ELF-1 (cell line): ENCODE measurements around the gene SAPCD1.
"Not testable (repeated sequence)": the region's sequence is repeated elsewhere in the genome, so short reads cannot be mapped to it uniquely, and the experiment has no call there.

ENCODE experiments used
- DNase-seq: peaks from one replicate; pipeline ENCODE4 v3.0.0-alpha.2; 2016; ENCODE audit warnings: low read depth, low spot score

SAPCD1 gene

DNA sequence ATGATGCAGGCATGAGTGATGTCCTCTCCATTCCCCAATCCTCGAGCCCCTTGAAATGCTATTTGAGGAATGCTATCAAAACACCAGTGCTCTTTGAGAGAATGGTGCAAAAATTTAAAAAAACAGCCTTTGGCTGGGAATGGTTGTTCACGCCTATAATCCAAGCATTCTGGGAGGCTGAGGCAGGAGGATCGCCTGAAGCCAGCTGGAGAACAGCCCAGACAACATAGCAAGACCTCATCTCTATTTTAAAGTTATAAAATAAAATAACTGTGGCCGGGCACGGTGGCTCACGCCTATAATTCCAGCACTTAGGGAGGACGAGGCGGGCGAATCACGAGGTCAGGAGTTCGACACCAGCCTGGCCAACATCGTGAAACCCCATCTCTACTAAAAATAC, 37.3 kb downstream of the SAPCD1 start:
- DNase-seq: no peak

DNA sequence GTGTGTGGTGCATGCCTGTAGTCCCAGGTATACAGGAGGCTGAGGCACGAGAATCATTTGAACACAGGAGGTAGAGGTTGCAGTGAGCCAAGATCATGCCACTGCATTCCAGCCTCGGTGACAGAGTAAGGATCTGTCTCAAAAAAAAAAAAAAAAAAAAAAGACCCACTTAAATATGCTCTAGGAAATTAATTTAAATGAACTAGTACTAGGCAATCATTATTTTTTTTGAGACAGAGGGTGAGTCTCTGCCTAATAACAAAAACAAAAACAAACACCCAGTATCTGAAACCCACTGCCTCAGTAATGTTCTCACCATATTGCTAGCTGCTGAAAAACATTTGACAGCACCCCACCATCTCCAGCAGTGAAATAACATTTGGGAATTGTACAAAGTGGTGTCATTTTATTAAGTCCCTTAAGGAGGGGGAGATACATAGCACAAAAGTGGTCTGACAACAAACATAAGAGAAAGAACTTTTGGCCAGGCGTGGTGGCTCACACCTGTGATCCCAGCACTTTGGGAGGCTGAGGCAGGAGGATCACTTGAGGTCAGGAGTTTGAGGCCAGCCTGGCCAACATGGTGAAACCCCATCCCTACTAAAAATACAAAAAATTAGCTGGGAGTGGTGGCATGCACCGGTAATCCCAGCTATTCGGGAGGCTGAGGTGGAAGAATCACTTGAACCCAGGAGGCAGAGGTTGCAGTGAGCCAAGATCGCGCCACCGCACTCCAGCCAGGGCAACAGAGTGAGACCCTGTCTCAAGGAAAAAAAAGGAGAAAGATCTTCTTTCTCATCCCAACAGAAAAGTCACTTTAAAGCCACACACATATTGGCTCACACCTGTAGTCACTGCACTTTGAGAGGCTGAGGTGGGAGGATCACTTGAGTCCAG, 38.8 kb downstream of the SAPCD1 start:
- DNase-seq: not testable (repeated sequence)

DNA sequence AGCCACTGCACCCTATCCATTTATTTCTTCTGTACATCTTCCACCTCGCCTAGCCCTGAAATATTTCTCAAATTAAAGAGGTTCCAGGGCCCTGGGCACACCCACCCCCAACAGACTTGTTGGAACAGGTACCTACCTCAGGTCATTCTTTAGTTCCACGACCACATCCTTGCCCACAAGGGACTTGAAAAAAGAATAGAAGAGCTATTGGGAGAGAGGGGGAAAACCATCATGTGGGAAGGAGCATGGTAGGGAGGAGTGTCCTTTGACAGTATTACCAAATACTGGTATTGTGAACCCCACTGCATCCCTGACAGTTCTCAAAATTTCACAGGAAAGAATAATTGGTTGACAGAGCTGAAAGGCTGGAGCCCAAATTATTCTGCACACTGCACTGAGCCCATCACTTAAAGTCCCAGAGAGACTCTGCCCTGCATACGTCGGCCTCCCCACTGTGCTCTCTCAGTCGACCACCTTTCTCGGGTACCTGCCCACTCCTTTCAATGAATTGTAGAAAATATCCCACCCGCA, 43.5 kb downstream of the SAPCD1 start:
- no peak for DNase-seq

DNA sequence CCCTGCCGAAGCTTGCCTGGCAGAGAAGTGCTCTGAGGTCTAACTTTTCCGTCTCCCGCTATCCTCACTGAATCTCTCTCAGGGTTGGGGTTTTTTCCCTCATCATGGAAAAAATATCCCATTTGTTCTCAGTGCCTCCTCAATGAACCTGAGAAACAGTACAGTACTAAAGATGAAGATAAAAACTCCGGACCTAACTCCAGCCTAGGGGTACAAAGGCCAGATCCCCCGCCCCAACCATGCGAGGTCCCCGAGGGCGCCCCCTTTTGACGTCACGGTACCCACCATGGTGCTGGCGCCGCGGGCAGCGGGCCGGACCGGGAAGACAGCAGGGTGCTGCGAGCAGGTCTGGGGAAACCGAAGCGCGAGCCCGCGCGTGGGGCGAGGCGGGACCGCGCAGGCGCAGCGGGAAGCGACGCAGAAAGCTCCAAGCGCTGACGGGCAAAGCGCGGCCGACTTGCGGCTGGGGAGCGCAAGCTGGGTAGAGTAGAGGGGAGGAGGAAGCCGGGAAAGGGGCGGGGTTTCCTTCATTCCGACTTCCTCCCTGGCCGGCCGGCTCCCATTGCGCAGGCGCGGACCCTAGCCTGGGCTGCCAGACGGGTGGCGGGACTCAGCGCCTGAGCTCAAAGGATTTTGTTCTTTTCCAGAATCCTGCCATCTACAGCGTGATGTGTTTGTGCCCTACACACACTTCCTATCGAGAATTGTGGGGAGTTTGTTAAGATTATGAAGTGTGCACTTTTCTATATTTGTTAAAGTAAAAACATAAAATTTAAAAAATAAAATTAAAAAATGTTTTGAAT, 44.2 kb downstream of the SAPCD1 start, which contains the start of gene LSM2:
LSM2 (minus strand) TSS at position 497 of the 803 bp plus-strand sequence; CDS start at position 288, 209 bp downstream.
- DNase-seq: peak; percentile 99

DNA sequence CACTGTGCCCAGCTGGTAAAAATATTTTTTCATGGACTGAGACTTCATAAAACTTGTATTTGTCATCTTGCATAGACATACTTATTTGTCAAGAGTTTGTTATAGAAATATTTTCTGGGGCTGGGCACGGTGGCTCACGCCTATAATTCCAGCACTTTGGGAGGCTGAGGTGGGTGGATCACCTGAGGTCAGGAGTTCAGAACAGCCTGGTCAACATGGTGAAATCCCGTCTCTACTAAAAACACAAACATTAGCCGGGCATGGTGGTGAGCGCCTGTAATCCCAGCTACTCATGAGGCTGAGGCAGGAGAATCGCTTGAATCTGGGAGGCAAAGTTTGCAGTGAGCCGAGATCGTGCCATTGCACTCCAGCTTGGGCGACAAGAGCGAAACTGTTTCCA, 46.1 kb downstream of the SAPCD1 start:
- DNase-seq: not testable (repeated sequence)

DNA sequence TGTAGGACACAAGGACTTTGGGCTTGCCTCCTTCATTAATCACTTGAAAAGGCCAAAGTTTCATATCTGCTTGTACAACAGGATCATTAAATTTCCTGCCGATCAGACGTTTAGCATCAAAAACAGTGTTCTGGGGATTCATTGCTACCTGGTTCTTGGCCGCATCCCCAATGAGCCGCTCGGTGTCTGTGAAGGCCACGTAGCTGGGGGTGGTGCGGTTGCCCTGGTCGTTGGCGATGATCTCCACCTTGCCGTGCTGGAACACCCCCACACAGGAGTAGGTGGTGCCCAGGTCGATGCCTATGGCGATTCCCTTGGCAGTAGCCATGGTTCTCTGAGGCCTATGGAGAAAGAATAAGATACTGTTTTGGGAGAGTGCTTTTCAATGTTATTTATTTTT, 49.2 kb downstream of the SAPCD1 start:
- DNase-seq: no peak

DNA sequence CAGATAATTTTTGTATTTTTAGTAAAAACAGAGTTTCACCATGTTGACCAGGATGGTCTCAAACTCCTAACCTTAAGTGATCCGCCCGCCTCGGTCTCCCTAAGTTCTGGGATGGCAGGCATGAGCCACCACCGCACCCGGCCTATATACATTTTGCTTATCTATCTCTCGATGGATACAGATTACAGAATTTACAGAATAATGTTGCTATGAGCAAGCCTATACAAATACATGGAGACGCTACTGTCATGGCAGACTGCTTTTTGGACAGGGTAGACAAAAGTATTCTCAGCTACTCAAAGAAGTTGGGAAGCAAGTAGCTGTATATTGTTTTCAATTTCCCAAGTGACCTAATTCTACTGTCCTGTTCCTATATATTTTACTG, 51.0 kb downstream of the SAPCD1 start:
- no peak for DNase-seq
